Measurements from ENCODE around the gene F8.
"Not testable (repeated sequence)": the region's sequence is repeated elsewhere in the genome, so short reads cannot be mapped to it uniquely, and the experiment has no call there.

The F8 gene

DNA sequence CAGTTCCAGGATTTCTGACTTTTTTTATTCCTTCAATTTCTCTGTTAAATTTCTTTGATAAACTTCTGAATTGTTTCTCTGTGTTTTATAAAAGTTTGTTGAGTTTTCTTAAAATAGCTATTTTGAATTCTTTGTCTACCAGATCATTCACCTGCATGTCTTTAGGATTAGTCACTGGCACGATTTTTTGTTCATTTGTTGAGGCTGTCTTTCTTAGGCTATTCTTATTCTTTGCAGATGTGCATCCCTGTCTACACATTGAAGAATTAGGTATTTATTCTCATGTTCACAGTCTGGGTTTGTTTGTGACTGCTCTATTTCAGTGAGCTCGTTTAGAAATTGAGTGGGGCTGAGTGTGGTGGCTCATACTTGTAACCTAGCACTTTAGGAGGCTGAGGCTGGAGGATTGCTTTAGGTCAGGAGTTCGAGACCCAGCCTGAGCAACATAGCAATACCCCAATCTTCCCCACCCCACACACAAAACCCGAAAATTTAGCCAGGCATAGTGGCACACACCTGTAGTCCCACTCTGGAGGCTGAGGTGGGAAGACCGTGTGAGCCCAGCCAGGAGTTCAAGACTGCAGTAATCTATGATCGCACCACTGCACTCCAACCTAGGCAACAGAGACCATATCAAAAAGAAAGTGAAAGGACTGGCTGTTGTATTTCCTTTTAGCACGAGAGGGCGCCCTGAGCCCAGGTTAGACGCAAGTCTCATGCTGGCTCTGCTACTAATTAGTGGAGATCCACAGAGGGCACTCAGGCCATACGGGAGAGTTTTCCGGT is 42.0 kb downstream of the F8 start:
- DNase-seq, result peak; percentile 60

DNA sequence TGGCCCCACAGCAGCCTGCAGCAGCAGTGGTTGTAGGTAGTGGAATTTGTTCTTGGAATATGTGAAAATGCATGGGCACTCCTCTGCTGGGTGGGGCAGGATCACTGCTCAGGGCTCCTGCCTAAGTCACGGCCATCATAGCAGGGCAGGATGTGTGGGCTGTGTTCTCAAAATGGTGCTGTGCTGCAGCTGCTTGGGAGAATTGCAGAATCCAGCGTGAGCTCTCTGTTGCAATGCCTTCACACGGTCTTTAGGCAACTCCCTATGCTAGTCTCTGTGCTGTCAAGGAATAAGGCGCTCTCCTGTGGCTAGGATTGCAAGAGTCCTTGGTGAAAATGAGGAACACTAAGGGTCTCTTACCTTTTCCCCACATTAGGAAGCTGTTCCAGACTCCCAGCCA is 42.9 kb downstream of the F8 start:
- no peak for DNase-seq

DNA sequence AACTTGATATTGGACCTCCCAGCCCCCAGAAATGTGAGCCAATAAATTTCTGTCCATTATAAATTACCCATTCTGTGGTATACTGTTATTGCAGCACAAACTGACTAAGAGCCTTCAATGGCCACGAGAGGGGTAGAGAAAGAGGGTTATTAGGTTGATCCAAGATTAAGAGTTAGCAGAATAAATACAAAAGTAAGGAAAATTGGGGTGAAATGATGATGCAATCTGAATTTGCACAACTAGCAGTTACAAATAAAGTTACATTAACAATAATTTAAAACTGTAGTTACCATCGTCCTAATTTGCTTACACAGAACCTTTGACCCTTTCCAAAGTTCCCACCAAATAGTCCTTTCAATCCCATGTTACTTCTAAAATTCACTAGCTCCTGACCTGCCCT is 54.2 kb downstream of the F8 start:
- DNase-seq, result no peak

DNA sequence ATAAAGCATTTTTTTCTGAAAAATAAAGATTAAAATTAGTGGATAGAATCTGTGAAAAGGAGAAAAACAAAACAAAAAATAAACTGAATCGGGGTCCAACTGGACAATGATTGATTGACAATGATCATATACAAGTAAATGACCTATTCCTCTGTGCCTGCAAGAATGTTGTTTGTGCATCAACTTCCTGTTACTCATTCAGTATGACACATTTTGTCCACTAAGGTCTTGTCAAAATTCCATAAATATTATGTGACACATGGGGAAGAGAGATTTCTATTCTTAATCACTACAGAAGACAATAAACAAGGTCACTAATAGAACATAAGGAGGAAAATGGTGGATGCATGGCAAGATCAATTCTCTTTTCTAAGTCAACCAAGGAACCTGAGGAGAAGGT is 54.9 kb downstream of the F8 start:
- DNase-seq, result no peak

DNA sequence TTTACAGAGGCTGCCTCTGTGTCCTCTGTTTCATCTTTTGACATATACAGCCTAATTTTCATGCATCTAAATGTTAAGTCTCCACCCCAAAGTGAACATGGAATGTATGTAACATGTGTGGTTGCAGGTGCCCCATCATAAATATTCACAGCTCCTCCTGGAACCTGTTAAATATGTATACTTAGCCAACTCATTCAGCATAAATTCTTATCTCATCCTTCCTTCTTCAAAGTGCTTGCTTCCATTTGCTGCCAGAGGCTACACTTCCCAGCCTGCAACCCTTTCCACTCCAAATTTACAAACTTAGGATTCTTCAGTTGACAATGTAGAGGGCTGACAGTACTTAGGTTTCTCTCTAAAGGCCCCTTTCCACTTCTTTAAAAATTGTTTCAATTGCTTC is 60.6 kb downstream of the F8 start:
- no peak for DNase-seq

DNA sequence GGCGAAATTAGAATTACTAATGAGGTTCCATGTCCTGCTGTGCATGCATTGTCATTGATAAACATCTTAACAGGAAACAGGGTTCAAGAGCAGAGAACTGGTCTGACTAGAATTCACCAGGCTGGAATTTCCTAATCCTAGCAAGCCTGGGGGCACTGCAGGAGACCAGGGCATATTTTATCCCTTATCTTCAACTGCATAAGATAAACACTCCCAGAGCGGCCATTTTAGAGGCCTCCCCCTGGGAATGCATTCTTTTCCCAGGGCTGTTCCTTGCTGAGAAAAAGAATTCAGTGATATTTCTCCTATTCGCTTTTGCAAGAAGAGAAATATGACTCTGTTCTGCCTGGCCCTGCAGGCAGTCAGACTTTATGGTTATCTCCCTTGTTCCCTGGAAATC is 66.7 kb downstream of the F8 start:
- not testable (repeated sequence) for DNase-seq

DNA sequence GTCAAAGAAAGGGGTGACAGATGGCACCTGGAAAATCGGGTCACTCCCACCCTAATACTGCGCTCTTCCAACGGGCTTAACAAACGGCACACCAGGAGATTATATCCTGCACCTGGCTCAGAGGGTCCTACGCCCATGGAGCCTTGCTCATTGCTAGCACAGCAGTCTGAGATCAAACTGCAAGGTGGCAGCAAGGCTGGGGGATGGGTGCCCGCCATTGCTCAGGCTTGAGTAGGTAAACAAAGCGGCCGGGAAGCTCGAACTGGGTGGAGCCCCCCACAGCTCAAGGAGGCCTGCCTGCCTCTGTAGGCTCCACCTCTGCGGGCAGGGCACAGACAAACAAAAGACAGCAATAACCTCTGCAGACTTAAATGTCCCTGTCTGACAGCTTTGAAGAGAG is 83.3 kb downstream of the F8 start:
- DNase-seq, result not testable (repeated sequence)

DNA sequence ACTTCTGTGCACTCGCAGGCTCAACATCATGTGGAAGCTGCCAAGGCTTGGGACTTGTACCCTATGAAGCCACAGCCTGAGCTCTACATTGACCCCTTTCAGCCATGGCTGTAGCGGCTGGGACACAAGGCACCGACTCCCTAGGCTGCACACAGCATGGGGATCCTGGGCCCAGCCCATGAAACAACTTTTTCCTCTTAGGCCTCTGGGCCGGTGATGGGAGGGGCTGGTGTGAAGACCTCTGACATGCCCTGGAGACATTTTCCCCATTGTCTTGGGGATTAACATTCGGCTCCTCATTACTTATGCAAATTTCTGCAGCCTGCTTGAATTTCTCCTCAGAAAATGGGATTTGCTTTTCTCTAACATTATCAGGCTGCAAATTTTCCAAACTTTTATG is 97.8 kb downstream of the F8 start:
- not testable (repeated sequence) for DNase-seq

DNA sequence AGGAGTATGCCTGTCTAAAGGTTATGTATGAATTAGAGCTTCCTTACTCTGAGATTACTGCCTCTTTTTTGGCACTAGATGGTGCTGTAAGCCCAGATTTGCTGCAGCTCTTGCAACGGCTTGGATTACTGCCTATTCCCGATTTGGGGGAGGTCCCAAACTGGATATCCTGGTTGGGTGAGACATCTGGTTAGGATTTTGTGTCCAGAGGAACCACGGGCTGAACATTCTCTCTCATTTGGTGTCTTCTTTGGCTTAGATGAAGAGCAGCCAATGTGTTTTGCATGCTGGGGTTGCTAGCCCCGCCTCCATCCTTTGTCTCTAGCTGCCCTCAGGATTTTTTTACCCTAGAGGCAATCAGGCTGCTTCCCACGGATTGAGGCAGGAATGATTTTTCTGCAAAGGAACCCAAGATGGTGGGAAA is 104.5 kb downstream of the F8 start:
- DNase-seq, result no peak

DNA sequence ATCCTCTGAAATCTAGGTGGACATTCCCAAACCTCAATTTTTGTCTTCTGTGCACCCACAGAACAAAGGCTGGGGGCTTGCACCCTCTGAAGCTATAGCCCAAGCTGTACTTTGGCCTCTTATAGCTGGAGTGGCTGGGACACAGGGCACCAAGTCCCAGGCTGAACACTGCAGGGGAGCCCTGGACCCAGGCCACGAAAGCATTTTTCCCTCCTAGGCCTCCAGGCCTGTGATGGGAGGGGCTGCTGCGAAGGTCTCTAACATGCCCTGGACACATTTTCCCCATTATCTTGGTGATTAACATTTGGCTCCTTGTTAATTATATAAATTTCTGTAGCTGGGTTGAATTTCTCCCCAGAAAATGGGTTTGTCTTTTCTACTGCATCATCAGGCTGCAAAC is 108.5 kb downstream of the F8 start:
- no peak for DNase-seq

DNA sequence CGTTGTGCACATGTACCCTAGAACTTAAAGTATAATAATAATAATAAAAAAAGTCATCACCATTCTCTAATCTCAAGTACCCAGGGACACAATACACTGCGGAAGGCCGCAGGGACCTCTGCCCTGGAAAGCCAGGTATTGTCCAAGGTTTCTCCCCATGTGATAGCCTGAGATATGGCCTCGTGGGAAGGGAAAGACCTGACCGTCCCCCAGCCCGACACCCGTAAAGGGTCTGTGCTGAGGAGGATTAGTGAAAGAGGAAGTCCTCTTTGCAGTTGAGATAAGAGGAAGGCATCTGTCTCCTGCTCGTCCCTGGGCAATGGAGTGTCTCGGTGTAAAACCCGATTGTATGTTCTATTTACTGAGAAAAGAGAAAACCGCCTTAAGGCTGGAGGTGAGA is 112.0 kb downstream of the F8 start:
- not testable (repeated sequence) for DNase-seq

DNA sequence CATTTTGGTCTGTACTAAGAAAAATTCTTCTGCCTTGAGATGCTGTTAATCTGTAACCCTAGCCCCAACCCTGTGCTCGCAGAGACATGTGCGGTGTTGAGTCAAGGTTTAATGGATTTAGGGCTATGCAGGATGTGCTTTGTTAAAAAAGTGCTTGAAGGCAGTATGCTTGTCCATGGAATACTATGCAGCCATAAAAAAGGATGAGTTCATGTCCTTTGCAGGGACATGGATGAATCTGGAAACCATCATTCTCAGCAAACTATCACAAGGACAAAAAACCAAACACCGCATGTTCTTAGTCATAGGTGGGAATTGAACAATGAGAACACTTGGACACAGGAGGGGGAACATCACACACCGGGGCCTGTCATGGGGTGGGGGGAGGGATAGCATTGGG is 112.5 kb downstream of the F8 start:
- not testable (repeated sequence) for DNase-seq

DNA sequence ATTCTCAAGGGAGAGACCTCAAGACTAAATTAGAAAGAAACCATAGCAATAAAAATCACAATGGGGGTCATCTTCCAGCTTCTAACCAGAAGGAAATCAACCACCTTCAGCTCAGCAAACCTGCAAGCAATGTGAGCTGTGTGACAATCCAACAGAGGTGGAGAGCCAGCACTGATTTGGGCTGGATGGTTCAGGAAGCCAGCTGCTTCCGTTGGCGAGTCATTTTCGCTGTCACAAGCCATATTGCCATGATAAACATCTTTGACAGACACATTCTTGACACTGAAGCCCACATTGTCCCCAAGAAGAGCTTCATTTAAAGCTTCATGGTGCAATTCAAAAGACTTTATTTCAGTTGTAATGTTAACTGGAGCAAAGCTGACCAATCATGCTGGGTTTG is 113.7 kb downstream of the F8 start:
- no peak for DNase-seq

DNA sequence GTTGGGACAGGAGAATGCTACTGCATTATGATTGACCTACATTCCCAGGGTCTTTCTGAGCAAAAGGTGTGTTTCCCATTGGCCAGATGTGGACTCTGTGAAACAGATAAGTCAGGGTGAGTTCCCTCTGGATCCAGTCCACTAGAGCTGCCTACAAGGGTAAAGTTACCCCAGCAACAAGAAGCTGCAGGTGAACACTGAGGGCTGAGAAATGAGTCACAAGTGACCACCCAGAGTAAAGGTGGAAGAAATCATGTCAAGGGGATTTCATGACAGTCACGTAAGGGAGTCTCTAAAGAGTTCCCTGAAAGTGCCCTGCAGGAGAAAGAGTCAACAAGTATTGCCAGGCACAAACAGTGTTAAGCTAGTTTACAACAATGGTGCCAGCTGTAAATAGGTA is 120.1 kb downstream of the F8 start:
- no peak for DNase-seq

DNA sequence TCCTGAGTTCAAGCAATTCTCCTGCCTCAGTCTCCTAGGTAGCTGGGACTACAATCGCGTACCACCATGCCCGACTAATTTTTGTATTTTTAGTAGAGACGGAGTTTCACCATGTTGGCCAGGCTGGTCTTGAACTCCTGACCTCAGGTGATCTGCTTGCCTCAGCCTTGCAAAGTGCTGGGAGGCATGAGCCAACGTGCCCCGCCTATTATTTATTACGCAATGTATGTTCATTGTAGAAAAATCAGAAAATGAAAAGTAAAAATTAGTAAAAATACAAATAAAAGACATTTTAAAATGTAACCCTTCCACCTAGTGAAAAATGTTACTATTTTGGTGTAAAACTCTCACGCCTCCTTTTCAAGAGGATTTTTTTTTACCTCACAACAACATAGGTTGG is 122.2 kb downstream of the F8 start:
- DNase-seq, result no peak

DNA sequence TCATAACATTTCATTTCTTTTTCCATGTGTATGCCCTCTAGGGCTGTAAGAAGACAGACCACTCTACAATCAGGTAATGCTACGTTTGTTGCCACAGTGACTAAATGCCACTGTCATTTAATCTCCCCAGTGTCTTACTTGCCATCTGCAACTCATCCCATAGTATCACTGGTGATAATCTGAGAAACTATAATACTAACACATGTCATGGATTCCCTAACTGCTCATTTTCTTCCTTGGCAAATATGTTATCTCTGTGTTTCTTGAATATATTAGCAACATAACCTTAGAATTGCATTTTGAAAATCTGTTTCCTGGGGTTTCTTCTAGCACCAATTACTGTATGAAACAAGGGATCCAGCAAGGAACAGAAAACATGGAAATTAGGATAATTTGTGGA is 130.2 kb downstream of the F8 start:
- DNase-seq, result no peak

DNA sequence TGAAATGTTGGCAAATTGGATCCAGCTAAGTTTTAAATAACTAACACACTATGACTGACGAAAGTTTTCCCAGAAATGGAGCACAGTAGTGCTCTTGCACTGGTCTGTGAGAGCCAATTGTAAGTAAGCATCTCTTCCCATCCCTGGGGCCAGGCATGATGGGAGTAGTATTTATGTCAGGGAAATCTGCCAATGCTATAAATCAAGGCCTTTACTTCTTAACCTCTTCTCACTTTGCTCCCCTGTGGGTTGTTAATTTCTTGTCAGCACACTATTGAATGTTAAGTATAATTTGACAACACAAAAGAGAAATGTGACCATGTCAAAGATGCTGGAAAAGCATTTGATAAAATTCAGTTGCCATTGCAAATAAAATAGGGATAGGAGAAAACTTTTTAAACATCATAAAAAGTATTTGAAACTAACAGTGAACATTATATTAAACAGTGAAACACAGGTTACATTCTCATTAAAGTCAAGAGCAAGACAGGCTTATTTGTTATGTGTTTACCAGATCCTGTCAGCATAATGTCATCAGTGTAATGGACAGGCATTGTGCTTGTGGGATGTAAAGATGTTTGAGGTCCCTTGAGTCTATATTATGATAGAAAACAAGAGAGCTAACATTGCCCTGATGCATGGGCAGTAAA is 131.4 kb downstream of the F8 start:
- DNase-seq, result no peak

DNA sequence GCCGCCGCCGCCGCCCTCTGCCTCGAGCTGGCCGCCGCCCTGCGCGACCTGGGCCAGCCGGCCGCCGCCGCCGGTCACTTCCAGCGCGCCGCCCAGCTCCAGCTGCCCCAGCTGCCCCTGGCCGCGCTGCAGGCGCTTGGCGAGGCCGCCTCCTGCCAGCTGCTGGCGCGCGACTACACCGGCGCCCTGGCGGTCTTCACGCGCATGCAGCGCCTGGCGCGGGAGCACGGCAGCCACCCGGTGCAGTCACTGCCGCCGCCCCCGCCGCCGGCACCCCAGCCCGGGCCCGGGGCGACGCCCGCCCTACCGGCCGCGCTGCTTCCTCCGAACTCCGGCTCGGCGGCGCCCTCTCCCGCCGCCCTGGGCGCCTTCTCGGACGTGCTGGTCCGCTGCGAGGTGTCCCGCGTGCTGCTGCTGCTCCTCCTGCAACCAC is 135.7 kb downstream of the F8 start:
- not testable (repeated sequence) for DNase-seq

DNA sequence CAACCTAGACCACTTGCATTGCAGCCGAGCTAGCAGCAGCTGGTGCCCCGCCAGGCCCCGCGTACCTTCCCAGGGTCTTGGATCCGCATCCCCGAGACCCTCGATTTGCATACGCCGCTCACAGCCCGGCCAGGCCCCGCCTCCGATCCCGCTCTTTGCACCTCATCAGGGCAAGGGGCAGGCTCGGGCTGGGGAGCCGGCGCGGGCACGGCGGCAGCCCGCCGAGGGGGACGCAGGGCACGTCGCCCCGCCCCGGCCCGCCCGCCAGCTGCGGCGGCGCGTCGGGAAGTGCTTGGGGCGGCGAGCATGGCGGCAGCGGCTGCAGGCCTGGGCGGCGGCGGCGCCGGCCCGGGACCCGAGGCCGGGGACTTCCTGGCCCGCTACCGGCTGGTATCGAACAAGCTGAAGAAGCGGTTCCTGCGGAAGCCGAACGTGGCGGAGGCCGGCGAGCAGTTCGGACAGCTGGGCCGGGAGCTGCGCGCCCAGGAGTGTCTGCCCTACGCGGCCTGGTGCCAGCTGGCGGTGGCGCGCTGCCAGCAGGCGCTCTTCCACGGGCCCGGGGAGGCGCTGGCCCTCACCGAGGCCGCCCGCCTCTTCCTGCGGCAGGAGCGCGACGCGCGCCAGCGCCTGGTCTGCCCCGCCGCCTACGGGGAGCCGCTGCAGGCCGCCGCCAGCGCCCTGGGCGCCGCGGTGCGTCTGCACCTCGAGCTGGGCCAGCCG is 136.3 kb downstream of the F8 start, which contains the start of gene F8A1:
F8A1 (plus strand) TSS at position 287 of the 720 bp plus-strand sequence; CDS start at position 307, 20 bp downstream.
- DNase-seq, result not testable (repeated sequence)

DNA sequence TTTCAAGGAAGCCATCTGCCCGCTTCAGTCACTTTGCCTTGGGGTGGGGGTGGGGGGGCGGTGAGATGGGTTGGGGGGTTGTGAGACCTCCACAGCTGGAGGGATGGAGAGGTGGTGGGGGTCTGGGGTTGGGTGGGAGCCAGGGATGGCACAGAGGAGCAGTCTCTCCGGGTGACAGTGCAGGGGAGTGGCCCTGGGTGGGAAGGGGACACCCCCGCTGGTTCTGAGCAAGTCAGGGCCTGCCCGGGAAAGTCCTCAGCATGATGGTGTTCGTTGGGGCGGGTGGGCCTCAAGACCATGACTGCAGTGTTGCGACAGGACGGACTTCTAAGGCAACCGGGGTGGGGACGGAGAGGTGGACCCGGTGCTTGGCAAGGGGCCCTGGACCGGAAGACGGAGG is 137.0 kb downstream of the F8 start:
- not testable (repeated sequence) for DNase-seq

DNA sequence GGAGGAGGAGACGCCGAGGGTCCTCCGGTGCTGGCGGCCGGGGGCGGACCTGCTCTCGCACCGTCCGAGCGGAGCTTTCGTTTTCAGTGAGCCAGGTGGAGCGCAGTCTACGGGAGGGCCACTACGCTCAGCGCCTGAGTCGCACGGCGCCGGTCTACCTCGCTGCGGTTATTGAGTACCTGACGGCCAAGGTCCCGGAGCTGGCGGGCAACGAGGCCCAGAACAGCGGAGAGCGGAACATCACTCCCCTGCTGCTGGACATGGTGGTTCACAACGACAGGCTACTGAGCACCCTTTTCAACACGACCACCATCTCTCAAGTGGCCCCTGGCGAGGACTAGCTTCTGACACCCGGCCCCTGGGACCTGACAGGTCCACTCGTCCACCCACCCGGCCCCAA is 137.5 kb downstream of the F8 start:
- not testable (repeated sequence) for DNase-seq

DNA sequence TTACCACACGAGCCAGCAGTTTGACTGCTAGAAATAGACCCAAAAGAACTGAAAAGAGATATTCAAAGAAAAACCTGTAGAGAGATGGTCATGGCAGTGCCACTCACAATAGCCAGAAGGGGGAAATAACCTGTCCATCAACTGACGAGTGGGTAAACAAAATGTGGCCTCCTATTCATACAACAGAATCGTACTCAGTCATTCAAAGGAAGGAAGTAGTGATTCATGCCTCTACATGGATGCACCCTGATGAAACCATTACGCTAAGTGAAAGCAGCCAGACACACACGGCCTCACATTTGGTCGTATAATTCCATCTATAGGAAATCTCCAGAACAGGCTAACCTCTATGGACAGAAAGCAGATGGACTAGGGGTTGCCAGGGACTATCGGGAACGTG is 138.5 kb downstream of the F8 start:
- not testable (repeated sequence) for DNase-seq

DNA sequence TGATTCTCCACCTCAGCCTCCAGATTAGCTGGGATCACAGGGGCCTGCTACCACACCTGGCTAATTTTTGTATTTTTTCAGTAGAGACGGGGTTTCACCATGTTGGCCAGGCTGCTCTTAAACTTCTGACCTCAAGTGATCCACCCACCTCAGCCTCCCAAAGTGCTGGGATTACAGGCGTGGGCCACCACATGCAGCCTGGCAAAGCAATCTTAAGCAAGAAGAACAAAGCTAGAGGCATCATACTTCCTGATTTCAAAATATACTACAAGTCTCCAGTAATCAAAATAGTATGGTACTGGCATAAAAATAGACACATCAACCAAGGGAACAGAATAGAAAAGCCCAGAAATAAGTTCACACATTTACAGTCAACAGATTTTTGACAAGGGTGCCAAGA is 149.2 kb downstream of the F8 start:
- DNase-seq, result no peak

DNA sequence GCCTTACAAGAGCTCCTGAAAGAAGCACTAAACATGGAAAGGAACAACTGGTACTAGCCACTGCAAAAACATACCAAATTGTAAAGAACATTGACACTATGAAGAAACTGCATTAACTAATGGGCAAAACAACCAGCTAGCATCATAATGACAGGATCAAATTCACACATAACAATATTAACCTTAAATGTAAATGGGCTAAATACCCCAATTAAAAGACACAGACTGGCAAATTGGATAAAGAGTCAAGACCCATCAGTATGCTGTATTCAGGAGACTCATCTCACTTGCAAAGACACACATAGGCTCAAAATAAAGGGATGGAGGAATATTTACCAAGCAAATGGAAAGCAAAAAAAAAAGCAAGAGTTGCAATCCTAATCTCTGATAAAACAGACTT is 154.0 kb downstream of the F8 start:
- not testable (repeated sequence) for DNase-seq
